CD4-positive, alpha-beta memory T cell (primary cell): ENCODE data around the gene PHTF1. TPM values are rescaled to one million over a fixed set of nuclear protein-coding genes. Genes with fewer than 3 reads are reported as not detected.

ENCODE experiments used
- CTCF ChIA-PET: fragments of 350-600 bp; sonication (Branson Sonifier 250); formaldehyde crosslinking; loops from one replicate; lab custom pipeline; 2021; ENCODE audit warnings: inconsistent platforms; ENCODE audit not compliant: partially characterized antibody; lab: Charles Lee
- POLR2A ChIA-PET: fragments of 350-600 bp; sonication (Branson Sonifier 250); formaldehyde crosslinking; loops from one replicate; lab custom pipeline; 2021; ENCODE audit not compliant: partially characterized antibody; lab: Charles Lee
- DNase-seq, 5 donors: peaks; one replicate each; pipeline versions ENCODE4 v3.0.0 to v3.0.0-alpha.2; 2020 to 2022; ENCODE audit warnings: mixed read lengths in 1 of 5
- H3K27ac ChIP-seq: one replicate; pipeline ENCODE4 v1.7.0; 2013; ENCODE audit warnings: low read depth, low read length
- H3K27me3 ChIP-seq: 2 replicates; pipeline ENCODE4 v1.7.0; 2013; ENCODE audit warnings: mild to moderate bottlenecking, low read length, moderate library complexity; ENCODE audit not compliant: insufficient read depth
- H3K36me3 ChIP-seq: 2 replicates; pipeline ENCODE4 v1.7.0; 2013; ENCODE audit warnings: mild to moderate bottlenecking, low read length, moderate library complexity; ENCODE audit not compliant: insufficient read depth
- H3K4me1 ChIP-seq: 2 replicates; pipeline ENCODE4 v1.7.0; 2013; ENCODE audit warnings: mild to moderate bottlenecking, low read length, moderate library complexity; ENCODE audit not compliant: insufficient read depth
- H3K4me3 ChIP-seq, 2 donors: one replicate each; pipeline ENCODE4 v1.7.0; 2013; ENCODE audit warnings: low read length in 2 of 2, mild to moderate bottlenecking in 1 of 2
- H3K9me3 ChIP-seq, 2 donors: one replicate each; pipeline ENCODE4 v1.7.0; 2013; ENCODE audit warnings: low read length in 2 of 2, control low read depth in 1 of 2; ENCODE audit not compliant: control insufficient read depth in 1 of 2
- H3K27ac Mint-ChIP-seq, 7 donors: one replicate each; pipeline ENCODE4 v1.8.0; 2020 to 2021; ENCODE audit warnings: mixed read lengths in 7 of 7, mild to moderate bottlenecking in 6 of 7, inconsistent platforms in 3 of 7, moderate library complexity in 3 of 7
- H3K27me3 Mint-ChIP-seq, 2 donors: one replicate each; pipeline ENCODE4 v1.8.0; 2020 to 2021; ENCODE audit warnings: mixed read lengths in 2 of 2
- H3K36me3 Mint-ChIP-seq, 2 donors: one replicate each; pipeline ENCODE4 v1.8.0; 2020 to 2021; ENCODE audit warnings: mixed read lengths in 2 of 2, inconsistent platforms in 1 of 2, mild to moderate bottlenecking in 1 of 2
- H3K4me1 Mint-ChIP-seq, 4 donors: one replicate each; pipeline ENCODE4 v1.8.0; 2020 to 2021; ENCODE audit warnings: mixed read lengths in 4 of 4, mild to moderate bottlenecking in 1 of 4
- H3K4me3 Mint-ChIP-seq, 8 donors: one replicate each; pipeline ENCODE4 v1.8.0; 2020 to 2021; ENCODE audit warnings: mixed read lengths in 8 of 8, mild to moderate bottlenecking in 7 of 8, moderate library complexity in 6 of 8, inconsistent platforms in 3 of 8
- H3K9me3 Mint-ChIP-seq, 8 donors: one replicate each; pipeline ENCODE4 v1.8.0; 2020 to 2021; ENCODE audit warnings: mixed read lengths in 8 of 8, mild to moderate bottlenecking in 5 of 8, inconsistent platforms in 3 of 8, moderate library complexity in 1 of 8
- intact Hi-C: fragments of 100-400 bp; cut with micrococcal nuclease; formaldehyde crosslinking; loops from one replicate; pipeline ENCODE4 v1.15.1; 2023
- polyA plus RNA-seq, 2 donors: library from polyadenylated mRNA; unstranded; fragments of 300-500 nt; fragmentation: Illumina TruSeq; gene quantifications; one replicate each; pipeline ENCODE4 v1.2.3, GENCODE V29; 2021
- total RNA-seq, 2 experiments: library from RNA; stranded (reverse); gene quantifications; one replicate each; pipeline ENCODE4 v1.2.3, GENCODE V29; 2021

PHTF1 gene
- total and polyA plus RNA-seq, 4 experiments from 2014 or later = 7.2 to 9.8 (median 9.1) TPM

DNA sequence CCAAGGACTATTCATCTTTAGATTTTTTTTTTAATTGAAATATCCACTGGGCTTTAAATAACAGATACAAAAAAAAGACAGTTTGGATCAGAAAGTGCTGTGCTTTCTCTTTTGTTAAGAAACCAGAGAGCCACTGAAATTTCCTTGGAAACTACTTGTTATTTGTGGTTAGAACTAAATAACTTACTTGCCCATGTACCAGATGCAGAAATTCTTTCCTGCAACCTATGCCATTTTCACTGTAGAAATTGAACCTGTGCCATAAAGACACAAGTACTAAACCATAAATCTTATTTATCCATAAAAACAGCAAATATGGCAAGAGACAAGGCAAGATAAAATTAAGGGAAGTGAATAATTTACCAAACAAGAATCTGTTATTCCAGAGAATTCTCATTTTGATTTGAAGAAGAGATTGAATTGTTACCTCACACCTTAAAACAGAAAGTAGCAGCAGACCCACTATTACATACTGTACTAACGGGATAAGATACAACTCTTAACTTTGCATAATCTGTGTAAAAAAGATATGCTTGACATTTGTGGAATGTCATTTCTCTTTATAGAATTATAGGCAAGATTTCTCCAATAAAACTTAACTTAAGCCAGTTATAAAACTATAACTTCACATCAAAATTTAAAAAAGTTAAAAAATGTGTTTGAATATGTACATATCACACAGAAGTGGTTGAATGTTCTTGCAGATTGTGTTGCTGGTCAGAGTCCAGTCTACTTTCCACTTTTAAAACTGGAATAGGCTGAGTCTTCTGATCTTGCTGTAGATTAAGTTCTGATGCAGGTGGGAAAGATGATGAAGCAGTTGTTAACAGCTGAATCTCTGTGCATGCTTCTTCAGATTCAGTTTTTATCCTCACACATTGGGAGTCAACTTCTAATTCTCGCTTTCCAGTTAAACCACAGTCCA lies 6.3 kb upstream of the PHTF1 start:
- H3K4me1 Mint-ChIP-seq = peaks cover 21 to 34% (median 29%) of the 10 kb centered on the region in 4 donors
- Histone ChIP-seq H3K27ac (no peak overlapping the region), H3K9me3 (no peaks in the 10 kb centered on the region), H3K27me3 (no peaks in the 10 kb centered on the region), H3K4me1 (peaks cover 15% of the 10 kb centered on the region), H3K36me3 (peaks cover 33% of the 10 kb centered on the region), H3K4me3 (no peak overlapping the region)
- peaks cover 49 to 55% of the 10 kb centered on the region in 2 donors for H3K36me3 Mint-ChIP-seq
- H3K9me3 Mint-ChIP-seq = no peaks in the 10 kb centered on the region
- peak overlapping the region in 2 of 7 donors; percentile 7 to 70 for H3K27ac Mint-ChIP-seq
- POLR2A ChIA-PET = no interaction called here
- intact Hi-C loops = no loop called here
- no peak overlapping the region for H3K4me3 Mint-ChIP-seq
- H3K27me3 Mint-ChIP-seq = no peaks in the 10 kb centered on the region
- CTCF ChIA-PET = no interaction called here
- DNase-seq = no peak

DNA sequence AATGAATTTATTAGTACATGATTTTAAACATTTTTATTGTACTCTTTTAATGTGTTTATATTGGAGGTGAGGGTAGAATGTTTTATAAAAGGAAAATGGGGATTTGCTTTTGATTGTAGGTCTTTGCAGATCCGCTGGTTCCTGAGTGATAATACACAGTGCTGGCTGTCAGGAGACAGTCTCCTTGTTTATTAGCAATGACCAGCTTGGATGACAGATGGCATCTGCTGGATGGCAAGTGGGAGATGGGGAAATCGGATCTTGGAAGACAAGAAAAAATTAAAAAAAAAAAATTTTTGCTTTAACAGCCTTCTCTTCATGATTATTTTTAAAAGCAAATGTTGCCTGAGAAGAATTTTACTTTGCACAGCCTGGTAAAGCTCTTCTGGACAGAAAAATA lies 4.4 kb upstream of the PHTF1 start:
- H3K27ac Mint-ChIP-seq = peak overlapping the region in 5 of 7 donors; percentile 38 to 77 (median 46)
- no peaks in the 10 kb centered on the region for H3K27me3 Mint-ChIP-seq
- peaks cover 7% of the 10 kb centered on the region for H3K4me1 ChIP-seq
- H3K4me3 ChIP-seq = no peak overlapping the region
- CTCF ChIA-PET = no interaction called here
- no peaks in the 10 kb centered on the region for H3K9me3 Mint-ChIP-seq
- DNase-seq = no peak
- POLR2A ChIA-PET = interaction anchor here (2.0 kb wide), 1 partner anchor 48 kb away, joined by 14 read pairs; the partner anchor contains the start of gene RSBN1
- H3K4me3 Mint-ChIP-seq = no peak overlapping the region
- no peaks in the 10 kb centered on the region for H3K9me3 ChIP-seq
- no peaks in the 10 kb centered on the region for H3K27me3 ChIP-seq
- H3K36me3 Mint-ChIP-seq = peaks cover 43 to 49% of the 10 kb centered on the region in 2 donors
- no peak overlapping the region for H3K27ac ChIP-seq
- H3K36me3 ChIP-seq = peaks cover 33% of the 10 kb centered on the region
- intact Hi-C loops = no loop called here
- H3K4me1 Mint-ChIP-seq = peaks cover 11 to 25% (median 18%) of the 10 kb centered on the region in 4 donors

DNA sequence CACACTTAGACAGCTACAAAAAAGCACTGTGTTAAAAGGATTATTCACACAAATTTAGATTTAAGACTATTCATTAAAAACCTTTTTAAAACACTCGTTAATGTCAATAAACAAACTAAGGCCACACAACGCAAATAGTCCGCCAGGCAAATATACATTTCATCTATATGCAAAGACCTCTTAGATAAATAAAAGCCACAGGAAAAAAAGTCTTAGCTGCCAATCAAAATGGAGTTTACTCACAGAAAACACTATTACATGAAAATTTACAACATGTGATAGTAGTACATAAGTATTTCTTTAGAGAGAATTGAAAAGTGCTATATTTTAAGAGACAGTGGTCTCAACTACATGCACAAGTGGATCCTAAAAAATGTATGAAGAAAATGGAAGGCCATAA lies 2.7 kb upstream of the PHTF1 start:
- H3K9me3 Mint-ChIP-seq = no peaks in the 10 kb centered on the region
- no peak overlapping the region for H3K4me3 ChIP-seq
- intact Hi-C loops = no loop called here
- no peaks in the 10 kb centered on the region for H3K27me3 Mint-ChIP-seq
- H3K27ac Mint-ChIP-seq = peak overlapping the region in 5 of 7 donors; percentile 5 to 94 (median 65)
- H3K4me1 ChIP-seq = peaks cover 16% of the 10 kb centered on the region
- ChIA-PET POLR2A (interaction anchor here (0.6 to 2.0 kb wide), 4 partner anchors 22 to 1268 kb away, joined by 3 to 14 read pairs (median 3); partner anchors contain the start of genes HIPK1 and RSBN1), CTCF (no interaction called here)
- peaks cover 30 to 40% of the 10 kb centered on the region in 2 donors for H3K36me3 Mint-ChIP-seq
- peaks cover 17% of the 10 kb centered on the region for H3K36me3 ChIP-seq
- H3K27me3 ChIP-seq = no peaks in the 10 kb centered on the region
- no peak overlapping the region for H3K4me3 Mint-ChIP-seq
- H3K9me3 ChIP-seq = no peaks in the 10 kb centered on the region
- no peak for DNase-seq
- peaks cover 15 to 26% (median 19%) of the 10 kb centered on the region in 4 donors for H3K4me1 Mint-ChIP-seq
- no peak overlapping the region for H3K27ac ChIP-seq

DNA sequence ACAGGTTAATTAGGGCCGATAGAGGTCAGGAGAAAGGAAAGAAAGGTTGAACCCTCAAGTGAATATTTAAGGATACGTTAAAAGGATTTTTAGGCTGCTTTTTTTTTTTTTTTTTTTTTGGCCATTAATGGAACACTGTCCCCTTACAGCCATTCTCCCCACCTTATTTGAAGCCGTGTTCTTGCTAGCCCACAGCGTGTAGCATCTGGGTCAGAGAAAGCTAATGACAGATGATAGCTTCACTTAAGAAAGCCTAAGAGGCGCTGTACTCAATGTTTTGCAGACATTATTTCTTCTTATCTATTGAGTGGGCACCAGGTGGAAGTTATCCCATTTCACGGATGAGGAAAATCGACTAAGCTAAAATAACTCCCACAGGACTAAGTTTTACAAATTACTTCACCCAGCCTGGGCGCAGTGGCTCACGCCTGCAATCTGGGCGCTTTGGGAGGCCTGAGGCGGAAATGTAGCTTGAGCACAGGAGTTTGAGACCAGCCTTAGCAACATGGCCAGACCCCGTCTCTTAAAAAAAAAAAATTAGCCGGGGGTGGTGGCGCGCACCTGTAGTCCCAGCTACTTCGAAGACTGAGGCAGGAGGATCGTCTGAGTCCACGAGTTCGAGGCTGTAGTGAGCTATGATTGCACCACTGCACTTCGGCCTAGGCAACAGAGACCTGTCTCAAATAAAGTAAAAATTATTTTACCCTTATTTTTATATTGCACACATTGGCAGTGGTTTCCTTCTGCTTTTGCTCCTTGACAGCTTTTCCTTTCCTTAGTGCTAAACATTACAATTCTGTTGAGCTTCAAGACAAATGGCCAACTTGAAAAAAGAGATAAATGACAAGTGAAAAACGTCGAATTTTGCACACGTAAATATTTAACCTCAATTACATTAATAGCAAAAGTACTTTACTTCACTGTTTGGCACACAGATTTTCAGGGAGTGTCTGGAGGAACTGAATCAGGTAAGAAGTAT lies 1.1 kb upstream of the PHTF1 start:
- intact Hi-C loops = no loop called here
- peak overlapping the region; percentile 92 to 96 (median 94) for H3K4me3 Mint-ChIP-seq
- DNase-seq = no peak

DNA sequence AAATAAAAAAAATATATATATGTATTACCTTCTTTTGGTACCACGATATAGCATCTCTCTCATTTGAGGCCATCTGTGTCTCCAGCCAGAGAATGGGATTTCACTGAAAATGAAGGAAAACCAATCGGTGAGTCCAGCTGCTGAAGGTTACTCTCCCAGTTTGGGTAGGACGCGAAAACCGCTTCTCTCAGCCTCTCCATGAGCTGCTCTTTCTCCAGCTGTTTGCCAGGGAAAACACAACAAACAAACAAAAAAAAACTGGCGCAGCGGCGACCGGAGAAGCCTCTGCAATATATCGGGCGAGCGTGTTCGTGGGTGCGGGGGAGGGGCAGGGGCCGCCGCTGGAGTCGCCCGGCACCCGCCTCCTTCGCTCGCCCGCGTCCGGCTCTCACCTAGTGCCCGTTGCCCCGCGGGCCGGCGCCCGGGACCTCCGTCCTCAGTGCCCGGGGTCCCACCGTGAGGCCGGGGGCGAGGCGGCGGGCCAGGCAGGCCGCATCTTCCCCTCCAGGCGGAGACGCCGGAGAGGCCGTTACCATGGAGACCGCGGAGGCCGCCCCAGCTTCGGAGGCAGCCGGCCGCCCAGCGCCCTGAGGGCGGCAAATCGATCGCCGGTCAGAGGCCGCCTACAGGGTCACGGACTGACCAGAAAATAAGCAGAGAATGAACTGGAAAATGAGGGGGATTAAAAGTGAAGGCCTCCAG lies 504 bp downstream of the PHTF1 start:
- Histone ChIP-seq H3K36me3 (no peaks in the 10 kb centered on the region), H3K4me1 (peaks cover 16% of the 10 kb centered on the region), H3K27ac (peak overlapping the region; percentile 91), H3K27me3 (no peaks in the 10 kb centered on the region), H3K9me3 (no peaks in the 10 kb centered on the region), H3K4me3 (peak overlapping the region; percentile 59 to 77)
- intact Hi-C loops = loop anchor here (1.0 to 5.0 kb wide), 5 partner anchors 22 to 754 kb away; partner anchors contain the start of genes MAGI3, RSBN1 and TRIM33
- peak overlapping the region; percentile 89 to 98 (median 94) for H3K4me3 Mint-ChIP-seq
- CTCF ChIA-PET = interaction anchor here (0.7 to 3.7 kb wide), 13 partner anchors 10 to 686 kb away, joined by 3 to 31 read pairs (median 4); partner anchors contain the start of genes LRIG2 and RSBN1
- peaks cover 16 to 36% (median 25%) of the 10 kb centered on the region in 4 donors for H3K4me1 Mint-ChIP-seq
- POLR2A ChIA-PET = interaction anchor here (0.9 to 3.9 kb wide), 19 partner anchors 9 to 802 kb away, joined by 3 to 77 read pairs (median 6); partner anchors contain the start of genes AP4B1, HIPK1 and RSBN1
- H3K9me3 Mint-ChIP-seq = no peaks in the 10 kb centered on the region
- H3K36me3 Mint-ChIP-seq = peaks cover 12 to 15% of the 10 kb centered on the region in 2 donors
- H3K27me3 Mint-ChIP-seq = no peaks in the 10 kb centered on the region
- peak; percentile 61 to 72 (median 65) for DNase-seq
- peak overlapping the region; percentile 91 to 97 (median 95) for H3K27ac Mint-ChIP-seq

More for the DNA sequence above, 1.1 kb upstream of the PHTF1 start:
- Mint-ChIP-seq H3K4me1 (peaks cover 16 to 34% (median 26%) of the 10 kb centered on the region in 4 donors), H3K36me3 (peaks cover 17 to 28% of the 10 kb centered on the region in 2 donors), H3K9me3 (no peaks in the 10 kb centered on the region), H3K27me3 (no peaks in the 10 kb centered on the region), H3K27ac (peak overlapping the region; percentile 94 to 98 (median 97))
- H3K36me3 ChIP-seq = peaks cover 8% of the 10 kb centered on the region
- peak overlapping the region; percentile 59 to 77 for H3K4me3 ChIP-seq
- H3K9me3 ChIP-seq = no peaks in the 10 kb centered on the region
- peaks cover 16% of the 10 kb centered on the region for H3K4me1 ChIP-seq
- ChIA-PET CTCF (interaction anchor here (0.6 to 3.7 kb wide), 7 partner anchors 8 to 1007 kb away, joined by 3 to 31 read pairs (median 5); partner anchors contain the start of gene RSBN1), POLR2A (interaction anchor here (0.6 to 3.9 kb wide), 19 partner anchors 9 to 804 kb away, joined by 3 to 77 read pairs (median 7); partner anchors contain the start of genes AP4B1, HIPK1 and RSBN1)
- no peaks in the 10 kb centered on the region for H3K27me3 ChIP-seq
- H3K27ac ChIP-seq = peak overlapping the region; percentile 91

DNA sequence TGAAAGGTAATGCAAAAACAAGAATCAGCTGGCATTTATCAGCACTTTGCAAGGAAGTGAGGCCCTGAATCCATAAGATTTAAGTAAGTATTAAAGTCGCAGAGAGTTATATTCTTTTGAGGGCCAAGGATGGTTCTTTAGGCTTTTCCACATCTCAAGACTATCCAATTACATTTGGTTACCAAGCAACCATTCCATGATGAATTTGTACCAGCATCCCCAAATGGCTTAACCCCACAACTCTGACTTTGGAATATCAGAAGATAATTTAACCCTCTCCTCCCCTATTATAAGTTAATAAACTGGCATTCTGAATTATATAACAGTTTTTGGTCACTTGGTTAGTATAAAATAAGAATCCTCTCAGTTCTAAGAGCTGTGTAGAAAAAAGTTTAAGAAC lies 2.8 kb downstream of the PHTF1 start:
- no peaks in the 10 kb centered on the region for H3K9me3 ChIP-seq
- POLR2A ChIA-PET = interaction anchor here (2.4 kb wide), 1 partner anchor 55 kb away, joined by 9 read pairs; the partner anchor contains the start of gene RSBN1
- H3K27ac ChIP-seq = no peak overlapping the region
- H3K27me3 Mint-ChIP-seq = no peaks in the 10 kb centered on the region
- H3K36me3 ChIP-seq = no peaks in the 10 kb centered on the region
- CTCF ChIA-PET = no interaction called here
- peak overlapping the region in 1 of 7 donors; percentile 59 for H3K27ac Mint-ChIP-seq
- intact Hi-C loops = loop anchor here (5.0 kb wide), 2 partner anchors 36 to 756 kb away; partner anchors contain the start of gene TRIM33
- peak overlapping the region in 2 of 8 donors; percentile 12 to 70 for H3K4me3 Mint-ChIP-seq
- DNase-seq = no peak
- peaks cover 17 to 36% (median 25%) of the 10 kb centered on the region in 4 donors for H3K4me1 Mint-ChIP-seq
- H3K27me3 ChIP-seq = no peaks in the 10 kb centered on the region
- H3K4me1 ChIP-seq = peaks cover 16% of the 10 kb centered on the region
- H3K36me3 Mint-ChIP-seq = peaks cover 3 to 5% of the 10 kb centered on the region in 2 donors
- H3K9me3 Mint-ChIP-seq = no peaks in the 10 kb centered on the region
- no peak overlapping the region for H3K4me3 ChIP-seq
